Measurements from ENCODE around the gene PKIB.

PKIB gene

DNA sequence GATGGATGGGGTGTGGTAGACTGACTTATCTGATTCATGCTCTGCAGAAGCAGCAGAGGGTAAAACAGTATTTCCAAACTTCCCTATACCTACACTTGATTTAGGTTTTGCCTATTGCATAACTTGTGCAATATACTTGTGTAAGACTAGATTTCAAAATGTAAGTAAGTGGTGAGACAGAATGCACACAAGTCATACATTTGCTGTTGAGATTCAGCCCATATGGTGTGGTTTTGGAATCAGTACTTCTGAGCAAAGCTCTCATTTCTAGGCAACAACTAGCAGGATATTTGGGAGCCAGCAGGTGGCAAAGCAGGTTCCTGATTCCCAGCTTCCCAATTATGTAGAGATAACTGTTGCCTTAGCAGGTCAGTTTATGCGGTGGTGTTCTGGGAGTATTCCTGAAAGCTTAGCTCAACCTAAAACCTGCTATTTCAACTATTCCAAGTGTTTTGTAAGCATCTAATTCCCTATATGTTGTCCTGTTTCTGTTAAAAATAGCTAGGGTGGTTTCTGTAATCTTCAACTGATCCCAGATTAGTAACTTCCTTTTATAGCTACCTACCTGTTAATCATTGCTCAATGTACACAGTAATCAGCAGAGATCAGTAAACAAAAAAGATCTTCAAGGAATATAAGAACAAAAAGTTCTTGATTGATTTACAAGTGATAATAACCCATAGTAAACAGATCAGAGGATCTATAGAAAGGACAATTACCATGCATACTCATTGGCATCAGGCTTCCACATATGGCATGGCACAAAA, 160.8 kb downstream of the PKIB start:
- H3K9me3 ChIP-seq (ENCODE audit: low read length), result no peaks in the 10 kb centered on the region
- no peak overlapping the region for H3K27ac ChIP-seq (ENCODE audit: low read depth, low read length)
- H3K4me3 ChIP-seq (ENCODE audit: low read depth in 1 of 2, low read length in 2 of 2), result no peak overlapping the region
- no peak overlapping the region for H3K9ac ChIP-seq (ENCODE audit: low read length)
- H3K4me1 ChIP-seq (ENCODE audit: insufficient read depth, low read length), result no peaks in the 10 kb centered on the region
- H3K36me3 ChIP-seq (ENCODE audit: insufficient read depth, low read length), result no peaks in the 10 kb centered on the region
- no peaks in the 10 kb centered on the region for H3K27me3 ChIP-seq (ENCODE audit: control insufficient read depth in 1 of 2, insufficient read depth in 2 of 2, low read length in 2 of 2)

DNA sequence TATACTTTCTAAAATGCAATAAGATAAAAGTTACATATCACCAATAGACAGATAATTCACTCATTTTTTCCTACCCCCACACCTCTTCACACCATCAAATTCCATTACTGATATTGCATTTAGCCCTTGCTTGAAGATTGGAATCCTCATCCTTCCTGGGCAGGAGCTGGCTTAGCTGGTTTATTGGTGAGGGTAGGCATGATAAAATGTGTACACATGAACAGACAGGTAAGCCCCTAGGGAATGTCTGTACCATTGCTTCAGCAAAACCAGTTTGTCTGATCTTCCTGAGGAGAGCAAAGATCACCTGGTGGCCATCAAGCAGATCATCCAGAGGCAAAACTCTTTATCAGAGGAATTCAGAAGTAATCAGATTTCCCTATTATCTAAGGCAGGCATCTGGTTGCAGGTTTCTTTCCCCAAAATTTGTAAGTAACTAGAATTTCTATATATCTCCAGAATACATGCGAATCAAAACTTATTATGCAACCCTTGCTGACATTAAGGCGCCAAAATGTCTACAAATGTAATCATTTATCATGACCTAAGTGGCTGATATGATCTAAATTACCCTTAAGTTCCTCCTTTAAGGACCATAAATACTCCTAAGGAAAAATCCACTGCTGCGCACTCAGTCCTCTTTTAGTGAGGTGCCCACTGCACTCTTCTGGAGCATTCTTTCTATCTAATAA, 162.7 kb downstream of the PKIB start:
- Histone ChIP-seq H3K9ac (ENCODE audit: low read length) (no peak overlapping the region), H3K4me3 (ENCODE audit: low read depth in 1 of 2, low read length in 2 of 2) (no peak overlapping the region), H3K36me3 (ENCODE audit: insufficient read depth, low read length) (no peaks in the 10 kb centered on the region), H3K27me3 (ENCODE audit: control insufficient read depth in 1 of 2, insufficient read depth in 2 of 2, low read length in 2 of 2) (no peaks in the 10 kb centered on the region), H3K27ac (ENCODE audit: low read depth, low read length) (no peak overlapping the region), H3K9me3 (ENCODE audit: low read length) (no peaks in the 10 kb centered on the region), H3K4me1 (ENCODE audit: insufficient read depth, low read length) (no peaks in the 10 kb centered on the region)

Measured in muscle layer of colon (tissue), 2 donors.